Measurements from ENCODE around the gene TKFC.
A peak's percentile ranks its signal among the peaks of the same experiment; 100 is the strongest.

TKFC gene
- long read RNA-seq, full-length matches to known transcripts, result 79 of 118 reads
- long read RNA-seq, partial matches to known transcripts, result 10 of 118 reads
- long read RNA-seq, other reads (novel, unspliced or antisense), result 29 of 118 reads

GRCh38 chr11:61332797-61333549 is at the start of gene TKFC, which contains the start of gene DDB1:
Gene TKFC (plus strand): TSS chr11:61333228. CDS start chr11:61334729, 1,501 bp downstream.
Gene DDB1 (minus strand): TSS chr11:61333105. CDS start chr11:61332968, 137 bp downstream.
- peak; percentile 92 to 94 for DNase-seq (ENCODE audit: low read depth in 1 of 2, low spot score in 1 of 2)

GRCh38 chr11:61283613-61284012 is 49.4 kb upstream of the TKFC start:
- H3K27ac ChIP-seq (replicated peaks), result no peak overlapping the region

More at GRCh38 chr11:61332797-61333549, at the start of gene TKFC, which contains the start of gene DDB1:
- Histone ChIP-seq H3K4me3 (replicated peaks; ENCODE audit: insufficient read depth, low read length) (peak within 1 kb of the TSS; percentile 95), H3K27ac (replicated peaks) (peak within 1 kb of the TSS; percentile 86), H3K27me3 (ENCODE audit: insufficient read depth, poor library complexity, severe bottlenecking) (no peaks in the 10 kb centered on the region)
- no peak for TF ChIP-seq CTCF (IDR thresholded peaks at IDR 0.05; ENCODE audit: insufficient read depth, low read length)
- no peak; the same call in 1 of the 2 replicates for TF ChIP-seq GABPA (IDR thresholded peaks at IDR 0.05; ENCODE audit: low read depth)
- TF ChIP-seq POLR2AphosphoS5 (IDR thresholded peaks at IDR 0.05; ENCODE audit: low read depth), result peak; percentile 94
- TF ChIP-seq REST (IDR thresholded peaks at IDR 0.05; ENCODE audit: insufficient replicate concordance, low read depth), result peak; percentile 18

More at GRCh38 chr11:61283613-61284012, 49.4 kb upstream of the TKFC start:
- no peak for DNase-seq (ENCODE audit: low read depth in 1 of 2, low spot score in 1 of 2)
- H3K27me3 ChIP-seq (ENCODE audit: insufficient read depth, poor library complexity, severe bottlenecking), result no peaks in the 10 kb centered on the region
- H3K4me3 ChIP-seq (replicated peaks; ENCODE audit: insufficient read depth, low read length), result no peak overlapping the region
- no peak for TF ChIP-seq GABPA (IDR thresholded peaks at IDR 0.05; ENCODE audit: low read depth)
- no peak for TF ChIP-seq CTCF (IDR thresholded peaks at IDR 0.05; ENCODE audit: insufficient read depth, low read length)
- no peak for TF ChIP-seq REST (IDR thresholded peaks at IDR 0.05; ENCODE audit: insufficient replicate concordance, low read depth)
- no peak for TF ChIP-seq POLR2AphosphoS5 (IDR thresholded peaks at IDR 0.05; ENCODE audit: low read depth)

Data from HL-60 (cell line).